HEK293 (cell line): ENCODE data around the gene FRYL.

ENCODE experiments used
- SALL2 ChIP-seq: fragments of 450-650 bp; formaldehyde crosslinking; IDR thresholded peaks from 2 replicates; pipeline ENCODE4 v1.5.0; 2017; ENCODE audit warnings: missing biosample characterization, mild to moderate bottlenecking, missing genetic modification characterization, borderline replicate concordance
- TCF7L2 ChIP-seq: IDR thresholded peaks from 2 replicates; pipeline ENCODE4 v1.6.1; 2011; ENCODE audit warnings: low read depth, mild to moderate bottlenecking, inconsistent platforms, low read length, moderate library complexity, borderline replicate concordance
- ZBTB1 ChIP-seq: fragments of 450-650 bp; formaldehyde crosslinking; IDR thresholded peaks from 2 replicates; pipeline ENCODE4 v1.5.1; 2016; ENCODE audit warnings: missing biosample characterization, missing genetic modification characterization
- ZBTB8A ChIP-seq: fragments of 450-650 bp; formaldehyde crosslinking; IDR thresholded peaks from 2 replicates; pipeline ENCODE4 v1.5.1; 2016; ENCODE audit warnings: missing biosample characterization, missing genetic modification characterization
- ZNF174 ChIP-seq: fragments of 450-650 bp; formaldehyde crosslinking; IDR thresholded peaks from 2 replicates; pipeline ENCODE4 v1.5.0; 2017; ENCODE audit warnings: missing biosample characterization, mild to moderate bottlenecking, missing genetic modification characterization
- ZNF23 ChIP-seq: fragments of 450-650 bp; formaldehyde crosslinking; IDR thresholded peaks from 2 replicates; pipeline ENCODE4 v1.5.1; 2016; ENCODE audit warnings: missing biosample characterization, missing genetic modification characterization, borderline replicate concordance
- ZNF274 ChIP-seq, 2 experiments: fragments of 200-500 bp in 1 of 2; fragments of 450-650 bp in 1 of 2; sonication (Bioruptor generic) in 1 of 2; formaldehyde crosslinking in 1 of 2; IDR thresholded peaks; 2 replicates each; pipeline versions ENCODE4 v1.5.1 to v1.6.1; 2014 to 2016; ENCODE audit warnings: borderline replicate concordance in 1 of 2, inconsistent platforms in 1 of 2, low read length in 1 of 2, missing biosample characterization in 1 of 2, missing genetic modification characterization in 1 of 2
- ZNF404 ChIP-seq: fragments of 450-650 bp; formaldehyde crosslinking; IDR thresholded peaks from 2 replicates; pipeline ENCODE4 v1.5.1; 2017; ENCODE audit warnings: missing biosample characterization, missing genetic modification characterization
- ZNF521 ChIP-seq: fragments of 450-650 bp; formaldehyde crosslinking; IDR thresholded peaks from 2 replicates; pipeline ENCODE4 v1.5.1; 2017; ENCODE audit warnings: missing biosample characterization, mild to moderate bottlenecking, missing genetic modification characterization
- ZNF558 ChIP-seq: fragments of 450-650 bp; formaldehyde crosslinking; IDR thresholded peaks from 2 replicates; pipeline ENCODE4 v1.5.1; 2016; ENCODE audit warnings: missing biosample characterization, missing genetic modification characterization
- TF ChIP-seq, protein P1 (sequence below): fragments of 450-650 bp; formaldehyde crosslinking; IDR thresholded peaks from 2 replicates; pipeline ENCODE4 v1.5.1; 2016; ENCODE audit warnings: missing biosample characterization, missing genetic modification characterization
- TF ChIP-seq, protein P2 (sequence below): fragments of 450-650 bp; formaldehyde crosslinking; IDR thresholded peaks from 2 replicates; pipeline ENCODE4 v1.5.1; 2017; ENCODE audit warnings: missing biosample characterization, missing genetic modification characterization
- TF ChIP-seq, protein P3 (sequence below): fragments of 450-650 bp; formaldehyde crosslinking; IDR thresholded peaks from 2 replicates; pipeline ENCODE4 v1.5.1; 2016; ENCODE audit warnings: missing biosample characterization, missing genetic modification characterization, borderline replicate concordance

DNA sequence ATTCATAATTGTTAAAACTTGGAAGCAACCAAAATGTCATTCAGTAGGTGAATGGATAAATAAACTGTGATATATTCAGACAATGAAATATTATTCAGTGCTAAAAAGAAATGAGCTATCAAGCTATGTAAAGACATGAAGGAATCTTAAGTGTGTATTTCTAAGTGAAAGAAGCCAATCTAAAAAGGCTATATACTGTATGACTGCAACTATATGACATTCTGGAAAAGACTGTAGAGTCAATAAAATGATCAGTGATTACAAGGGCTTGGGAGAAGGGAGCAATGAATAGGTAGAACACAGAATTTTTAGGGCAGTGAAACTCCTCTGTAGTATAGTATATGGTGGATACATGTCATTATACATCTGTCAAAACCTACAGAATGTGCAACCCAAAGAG is 139.9 kb downstream of the FRYL start:
- TF ChIP-seq, protein P1, sequence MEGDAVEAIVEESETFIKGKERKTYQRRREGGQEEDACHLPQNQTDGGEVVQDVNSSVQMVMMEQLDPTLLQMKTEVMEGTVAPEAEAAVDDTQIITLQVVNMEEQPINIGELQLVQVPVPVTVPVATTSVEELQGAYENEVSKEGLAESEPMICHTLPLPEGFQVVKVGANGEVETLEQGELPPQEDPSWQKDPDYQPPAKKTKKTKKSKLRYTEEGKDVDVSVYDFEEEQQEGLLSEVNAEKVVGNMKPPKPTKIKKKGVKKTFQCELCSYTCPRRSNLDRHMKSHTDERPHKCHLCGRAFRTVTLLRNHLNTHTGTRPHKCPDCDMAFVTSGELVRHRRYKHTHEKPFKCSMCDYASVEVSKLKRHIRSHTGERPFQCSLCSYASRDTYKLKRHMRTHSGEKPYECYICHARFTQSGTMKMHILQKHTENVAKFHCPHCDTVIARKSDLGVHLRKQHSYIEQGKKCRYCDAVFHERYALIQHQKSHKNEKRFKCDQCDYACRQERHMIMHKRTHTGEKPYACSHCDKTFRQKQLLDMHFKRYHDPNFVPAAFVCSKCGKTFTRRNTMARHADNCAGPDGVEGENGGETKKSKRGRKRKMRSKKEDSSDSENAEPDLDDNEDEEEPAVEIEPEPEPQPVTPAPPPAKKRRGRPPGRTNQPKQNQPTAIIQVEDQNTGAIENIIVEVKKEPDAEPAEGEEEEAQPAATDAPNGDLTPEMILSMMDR (tag by site-specific recombination): no peak
- TF ChIP-seq ZNF23 (no peak), ZNF174 (tag by site-specific recombination) (no peak), ZNF404 (tag by site-specific recombination) (no peak), ZNF274 (IDR thresholded peaks at IDR 0.05; ENCODE audit: low read length) (no peak), ZNF274 (tag by site-specific recombination; IDR thresholded peaks at IDR 0.05; ENCODE audit: borderline replicate concordance) (no peak), ZBTB8A (tag by site-specific recombination) (no peak), ZNF558 (tag by site-specific recombination) (no peak), TCF7L2 (no peak), ZBTB1 (no peak), SALL2 (tag by site-specific recombination) (no peak), ZNF521 (tag by site-specific recombination) (no peak)
- TF ChIP-seq, protein P2, sequence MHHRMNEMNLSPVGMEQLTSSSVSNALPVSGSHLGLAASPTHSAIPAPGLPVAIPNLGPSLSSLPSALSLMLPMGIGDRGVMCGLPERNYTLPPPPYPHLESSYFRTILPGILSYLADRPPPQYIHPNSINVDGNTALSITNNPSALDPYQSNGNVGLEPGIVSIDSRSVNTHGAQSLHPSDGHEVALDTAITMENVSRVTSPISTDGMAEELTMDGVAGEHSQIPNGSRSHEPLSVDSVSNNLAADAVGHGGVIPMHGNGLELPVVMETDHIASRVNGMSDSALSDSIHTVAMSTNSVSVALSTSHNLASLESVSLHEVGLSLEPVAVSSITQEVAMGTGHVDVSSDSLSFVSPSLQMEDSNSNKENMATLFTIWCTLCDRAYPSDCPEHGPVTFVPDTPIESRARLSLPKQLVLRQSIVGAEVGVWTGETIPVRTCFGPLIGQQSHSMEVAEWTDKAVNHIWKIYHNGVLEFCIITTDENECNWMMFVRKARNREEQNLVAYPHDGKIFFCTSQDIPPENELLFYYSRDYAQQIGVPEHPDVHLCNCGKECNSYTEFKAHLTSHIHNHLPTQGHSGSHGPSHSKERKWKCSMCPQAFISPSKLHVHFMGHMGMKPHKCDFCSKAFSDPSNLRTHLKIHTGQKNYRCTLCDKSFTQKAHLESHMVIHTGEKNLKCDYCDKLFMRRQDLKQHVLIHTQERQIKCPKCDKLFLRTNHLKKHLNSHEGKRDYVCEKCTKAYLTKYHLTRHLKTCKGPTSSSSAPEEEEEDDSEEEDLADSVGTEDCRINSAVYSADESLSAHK (tag by site-specific recombination): no peak
- TF ChIP-seq, protein P3, sequence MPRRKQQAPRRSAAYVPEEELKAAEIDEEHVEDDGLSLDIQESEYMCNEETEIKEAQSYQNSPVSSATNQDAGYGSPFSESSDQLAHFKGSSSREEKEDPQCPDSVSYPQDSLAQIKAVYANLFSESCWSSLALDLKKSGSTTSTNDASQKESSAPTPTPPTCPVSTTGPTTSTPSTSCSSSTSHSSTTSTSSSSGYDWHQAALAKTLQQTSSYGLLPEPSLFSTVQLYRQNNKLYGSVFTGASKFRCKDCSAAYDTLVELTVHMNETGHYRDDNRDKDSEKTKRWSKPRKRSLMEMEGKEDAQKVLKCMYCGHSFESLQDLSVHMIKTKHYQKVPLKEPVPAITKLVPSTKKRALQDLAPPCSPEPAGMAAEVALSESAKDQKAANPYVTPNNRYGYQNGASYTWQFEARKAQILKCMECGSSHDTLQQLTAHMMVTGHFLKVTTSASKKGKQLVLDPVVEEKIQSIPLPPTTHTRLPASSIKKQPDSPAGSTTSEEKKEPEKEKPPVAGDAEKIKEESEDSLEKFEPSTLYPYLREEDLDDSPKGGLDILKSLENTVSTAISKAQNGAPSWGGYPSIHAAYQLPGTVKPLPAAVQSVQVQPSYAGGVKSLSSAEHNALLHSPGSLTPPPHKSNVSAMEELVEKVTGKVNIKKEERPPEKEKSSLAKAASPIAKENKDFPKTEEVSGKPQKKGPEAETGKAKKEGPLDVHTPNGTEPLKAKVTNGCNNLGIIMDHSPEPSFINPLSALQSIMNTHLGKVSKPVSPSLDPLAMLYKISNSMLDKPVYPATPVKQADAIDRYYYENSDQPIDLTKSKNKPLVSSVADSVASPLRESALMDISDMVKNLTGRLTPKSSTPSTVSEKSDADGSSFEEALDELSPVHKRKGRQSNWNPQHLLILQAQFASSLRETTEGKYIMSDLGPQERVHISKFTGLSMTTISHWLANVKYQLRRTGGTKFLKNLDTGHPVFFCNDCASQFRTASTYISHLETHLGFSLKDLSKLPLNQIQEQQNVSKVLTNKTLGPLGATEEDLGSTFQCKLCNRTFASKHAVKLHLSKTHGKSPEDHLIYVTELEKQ: no peak
